Stimulated activated CD4-positive, alpha-beta T cell treated with anti-CD3 and anti-CD28 coated beads, Interleukin-15, amount 100 ng/mL, for 24 hours (primary cell): ENCODE results near the gene YEATS4.

Experiments
- DNase-seq: peaks from one replicate; pipeline ENCODE4 v3.0.0-alpha.2; 2020

YEATS4 gene

GRCh38 chr12:69396963-69397362 lies 37.4 kb downstream of the YEATS4 start:
- DNase-seq, result no peak

- no peak for DNase-seq
These were observed 38.4 kb downstream of the YEATS4 start for GRCh38 chr12:69397978-69398377.

DNA sequence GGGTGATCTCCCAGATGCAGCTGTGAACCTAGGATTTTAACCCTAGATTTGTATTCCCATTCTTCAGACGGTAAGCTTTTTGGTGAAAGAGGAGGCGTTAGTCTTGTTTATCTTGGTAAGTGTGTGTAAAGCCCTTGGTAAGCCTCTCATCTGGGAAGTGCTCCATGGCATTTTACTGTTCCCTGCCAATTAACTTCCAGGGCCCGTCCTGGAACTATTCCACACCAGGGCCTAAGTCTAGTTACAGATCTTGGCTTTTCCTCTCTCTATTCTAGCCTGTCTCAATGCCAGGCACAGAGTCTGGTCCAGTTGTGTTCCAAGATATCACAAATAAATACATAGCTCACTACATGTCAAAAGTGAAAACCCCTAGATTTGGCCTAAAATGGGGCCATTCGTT lies 42.4 kb downstream of the YEATS4 start:
- DNase-seq, result no peak

DNA sequence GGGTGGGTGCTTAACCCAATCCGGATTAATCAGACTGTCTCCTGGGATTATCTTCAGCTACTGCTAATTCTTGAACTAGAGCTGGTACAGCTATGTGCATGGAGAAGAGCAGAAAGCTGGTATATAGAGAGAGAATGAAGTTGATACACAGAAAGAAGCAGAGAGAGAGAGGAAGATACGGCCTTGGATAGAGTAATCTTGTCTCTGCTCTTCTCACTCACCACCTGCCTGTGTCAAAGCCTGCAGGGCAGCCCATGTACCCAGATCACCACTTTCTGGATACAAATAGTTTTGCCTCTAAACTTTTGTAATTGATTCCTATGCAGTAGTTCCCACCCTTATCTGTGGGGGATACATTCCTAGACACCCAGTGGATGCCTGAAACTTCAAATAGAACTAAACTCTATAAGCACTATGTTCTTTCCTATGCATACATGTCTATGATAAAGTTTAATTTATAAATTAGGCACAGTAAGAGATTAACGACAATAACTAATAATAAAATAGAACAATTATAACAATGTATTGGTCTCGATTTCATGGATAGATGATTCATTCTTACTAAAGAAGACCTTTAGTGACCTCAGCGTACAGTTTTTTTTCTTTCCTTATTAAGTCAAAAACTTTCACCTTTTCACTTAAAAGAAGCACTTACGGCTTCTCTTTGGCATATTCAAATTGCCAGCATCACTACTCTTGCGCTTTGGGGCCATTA lies 45.5 kb downstream of the YEATS4 start:
- DNase-seq, result no peak

- no peak for DNase-seq
These were observed 46.0 kb downstream of the YEATS4 start for GRCh38 chr12:69405566-69405865.

- DNase-seq, result no peak
These were observed 46.7 kb downstream of the YEATS4 start for GRCh38 chr12:69406217-69406616.

DNA sequence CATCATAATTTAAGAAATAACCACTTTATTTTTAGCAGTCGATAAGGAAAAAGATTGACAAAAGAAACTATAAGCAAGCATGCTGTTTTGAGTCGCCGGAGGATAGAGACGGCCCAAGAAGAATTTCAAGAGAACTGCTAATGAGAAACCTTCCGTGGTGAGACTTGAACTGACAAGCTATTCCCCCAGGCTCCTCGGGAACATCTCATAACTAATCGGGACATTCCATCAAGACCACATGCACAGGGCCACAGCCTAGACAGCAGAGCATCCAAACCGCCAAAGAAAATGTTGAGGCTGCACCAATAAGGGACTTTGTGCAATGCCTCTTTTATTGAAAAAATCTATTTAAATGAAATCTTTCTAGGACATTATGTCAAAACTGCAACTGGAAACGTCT lies 51.0 kb downstream of the YEATS4 start:
- DNase-seq, result no peak

DNA sequence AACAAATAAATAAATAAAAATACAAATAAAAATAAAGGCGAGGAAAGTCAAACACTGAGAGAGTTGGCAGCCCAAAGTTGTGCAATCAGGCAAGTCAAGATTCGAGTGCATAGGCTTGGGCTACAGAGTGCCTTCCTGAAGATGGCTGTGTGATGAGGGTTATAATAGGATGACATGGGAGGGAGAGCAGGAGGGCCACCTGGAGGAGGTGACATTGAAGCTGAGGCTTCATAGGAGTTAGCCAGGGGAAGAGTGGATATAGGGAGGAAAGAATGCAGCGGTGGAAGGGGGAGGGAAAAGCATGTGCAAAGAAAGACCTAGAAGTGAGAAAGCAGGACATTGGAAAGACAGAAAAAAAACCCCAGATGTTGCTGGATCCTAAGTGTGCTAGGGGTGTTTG lies 53.1 kb downstream of the YEATS4 start:
- no peak for DNase-seq

- DNase-seq, result peak; percentile 7
These were observed 56.1 kb downstream of the YEATS4 start for GRCh38 chr12:69415471-69416275.

- no peak for DNase-seq
These were observed 57.7 kb downstream of the YEATS4 start for GRCh38 chr12:69417231-69417630.

- DNase-seq, result no peak
These were observed 58.2 kb downstream of the YEATS4 start for GRCh38 chr12:69417741-69418167.

DNA sequence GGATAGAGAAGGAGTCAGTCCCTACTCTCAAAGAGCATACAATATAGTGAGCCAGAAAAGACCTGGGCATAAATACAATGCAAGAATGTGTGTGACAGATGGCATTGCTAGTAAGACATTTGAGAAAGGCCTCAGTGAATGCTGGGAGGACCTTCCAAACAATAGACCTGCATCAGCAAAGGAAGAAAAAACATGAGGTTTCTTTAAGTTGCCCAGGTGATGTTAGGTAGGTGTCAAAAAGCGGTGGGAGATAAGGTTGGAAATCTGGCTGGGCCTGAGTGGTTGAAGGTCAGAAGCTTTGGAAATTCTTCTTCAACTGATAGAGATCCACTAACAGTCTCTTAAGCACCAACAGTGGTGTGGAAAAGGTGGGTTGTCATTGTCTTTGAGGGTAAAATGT lies 60.2 kb downstream of the YEATS4 start:
- no peak for DNase-seq

GRCh38 chr12:69421548-69421947 lies 62.0 kb downstream of the YEATS4 start:
- DNase-seq, result no peak

DNA sequence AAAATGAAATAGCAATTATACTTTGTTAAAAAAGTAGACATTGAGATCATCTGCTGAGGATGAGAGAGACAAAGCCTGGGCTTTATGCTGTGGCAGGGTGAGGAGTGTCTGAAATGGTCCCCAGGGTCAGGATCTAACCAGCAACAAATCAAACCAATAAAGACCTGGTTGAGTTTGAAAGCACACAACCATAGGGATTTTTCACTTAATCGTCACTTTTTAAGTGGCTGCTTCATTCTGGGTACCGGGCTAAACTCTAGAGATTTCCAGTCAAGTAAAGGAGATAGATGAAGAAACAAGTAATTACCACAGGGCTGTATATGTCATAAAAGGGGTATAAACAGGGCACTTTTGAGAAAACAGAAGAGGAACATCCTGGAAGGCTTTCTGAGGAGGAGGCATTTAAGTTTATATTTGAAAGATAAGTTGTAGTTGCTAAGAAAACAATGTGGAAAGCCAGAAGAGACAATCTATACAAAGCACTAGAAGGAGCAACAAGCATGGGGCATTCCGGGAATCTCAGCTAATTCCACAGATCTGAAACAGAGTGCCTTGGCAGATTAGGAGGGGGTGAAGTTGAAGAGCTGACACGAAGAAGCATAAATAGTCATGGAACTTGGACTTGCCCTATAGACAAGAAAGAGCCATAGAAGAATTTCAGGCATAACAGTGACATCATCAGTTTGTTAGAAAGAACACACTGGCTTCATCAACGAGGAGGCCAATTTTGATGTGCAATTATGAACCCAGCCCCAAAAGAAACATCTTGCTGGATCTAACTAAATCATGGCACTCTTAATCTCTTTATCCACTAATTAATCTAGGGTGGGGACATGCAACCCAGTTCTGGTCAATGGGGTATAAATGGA lies 63.7 kb downstream of the YEATS4 start:
- no peak for DNase-seq

DNA sequence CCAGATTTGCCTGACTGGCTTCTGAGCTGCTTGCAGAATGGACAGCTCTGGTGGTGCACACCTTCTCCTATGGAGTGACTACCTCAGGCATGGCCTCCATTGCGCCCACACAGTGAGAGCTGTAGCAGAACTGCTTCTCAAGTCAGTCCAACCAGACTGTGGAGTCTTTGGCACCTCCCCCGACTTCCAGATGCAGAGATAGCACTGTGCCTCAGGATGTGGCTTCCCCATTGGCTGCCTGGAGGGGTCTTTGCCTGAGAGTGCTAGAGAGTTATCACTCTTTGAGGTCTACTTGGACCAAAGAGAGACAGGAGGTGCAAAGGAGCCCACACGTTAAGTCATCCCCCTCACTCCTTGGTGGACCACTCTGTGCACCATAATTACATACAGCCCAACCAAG lies 65.9 kb downstream of the YEATS4 start:
- no peak for DNase-seq

DNA sequence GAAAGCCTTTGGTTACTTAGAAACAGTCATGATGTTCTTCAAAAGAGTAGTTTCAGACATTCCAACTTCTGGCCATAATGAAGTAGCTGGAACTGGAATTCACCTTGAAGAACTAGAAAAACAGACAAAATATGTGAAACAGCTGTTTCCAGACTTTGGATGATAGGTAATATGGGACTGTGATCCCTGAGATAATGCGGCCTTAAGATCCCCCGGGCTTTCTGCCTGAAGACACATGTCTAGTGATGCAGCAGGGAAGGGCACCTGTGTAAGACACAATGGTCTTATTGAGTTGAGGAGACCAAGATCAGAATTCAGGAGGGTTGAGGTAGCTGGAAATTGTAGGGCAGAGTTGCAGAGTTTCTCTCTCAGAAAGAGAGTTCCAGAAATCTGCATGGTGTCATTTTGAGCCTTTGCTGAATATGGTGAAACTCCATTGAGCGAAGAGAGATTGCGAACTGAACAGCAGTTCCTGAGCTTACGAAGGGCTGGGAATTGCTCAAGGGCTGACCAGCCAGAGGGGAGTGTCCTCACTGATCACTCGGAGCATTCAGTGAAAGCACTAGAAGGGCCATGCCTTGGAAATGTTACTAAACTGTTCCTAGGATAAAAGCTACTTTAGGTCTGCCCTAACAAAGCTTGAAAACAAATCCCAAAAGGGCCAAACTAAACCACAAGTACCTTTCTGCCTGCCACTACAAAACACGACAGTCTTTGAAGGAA lies 69.0 kb downstream of the YEATS4 start:
- no peak for DNase-seq

- DNase-seq, result no peak
These were observed 71.5 kb downstream of the YEATS4 start for GRCh38 chr12:69430942-69431590.

GRCh38 chr12:69431591-69432222 lies 72.2 kb downstream of the YEATS4 start:
- DNase-seq, result no peak

- no peak for DNase-seq
These were observed 74.1 kb downstream of the YEATS4 start for GRCh38 chr12:69433653-69434052.

DNA sequence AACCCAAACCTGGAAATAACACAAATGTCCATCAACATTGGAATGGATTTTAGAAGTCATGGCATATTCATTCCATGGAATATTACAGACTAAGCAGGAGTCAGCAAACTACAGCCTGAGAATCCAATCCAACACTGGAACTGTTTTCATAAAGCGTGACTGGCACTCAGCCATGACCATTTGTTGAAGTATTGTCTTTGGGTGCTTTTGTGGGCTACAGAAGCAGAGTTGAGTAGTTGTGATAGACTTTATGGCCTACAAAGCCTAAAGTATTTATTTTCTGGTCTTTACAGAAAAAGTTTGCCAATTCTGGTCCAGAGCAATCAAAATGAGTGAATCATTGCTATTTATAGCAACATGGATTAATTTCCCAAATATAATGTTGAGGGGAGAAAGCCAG lies 76.1 kb downstream of the YEATS4 start:
- no peak for DNase-seq

DNA sequence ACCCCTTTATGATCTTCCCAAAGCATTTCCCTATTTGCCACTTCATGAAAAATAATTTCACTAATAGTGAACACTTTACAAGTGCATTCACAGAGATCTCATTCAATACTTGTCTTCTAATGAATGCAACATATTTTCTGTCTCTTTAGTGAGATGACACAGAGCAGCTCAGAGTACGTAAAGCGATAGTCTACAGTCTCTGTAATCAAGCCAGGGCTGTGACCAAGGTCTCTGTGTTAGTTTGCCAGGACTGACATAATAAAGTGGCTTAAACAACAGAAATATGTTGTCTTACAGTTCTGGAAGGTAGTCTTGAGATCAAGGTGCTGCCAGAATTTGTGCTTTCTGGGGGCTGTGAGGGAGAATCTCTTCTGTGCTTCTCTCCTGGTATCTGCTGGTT lies 77.5 kb downstream of the YEATS4 start:
- DNase-seq, result no peak

- DNase-seq, result no peak
These were observed 79.0 kb downstream of the YEATS4 start for GRCh38 chr12:69438539-69438938.
